ENCODE measurements around the gene SUSD4.

Gene SUSD4

GRCh38 chr1:223248001-223248769 lies 115.8 kb downstream of the SUSD4 start:
- Histone ChIP-seq H3K4me3 (ENCODE audit: low read length, poor library complexity, severe bottlenecking) (no peak overlapping the region), H3K9ac (ENCODE audit: low read depth, low read length, poor library complexity, severe bottlenecking) (no peak overlapping the region), H3K9me3 (ENCODE audit: insufficient read depth, low read depth, low read length) (no peaks in the 10 kb centered on the region), H3K4me2 (ENCODE audit: low read depth, low read length, poor library complexity, severe bottlenecking) (no peak overlapping the region), H3K36me3 (ENCODE audit: insufficient read depth, low read length) (no peaks in the 10 kb centered on the region), H3K4me1 (ENCODE audit: insufficient read depth, low read length, poor library complexity, severe bottlenecking) (no peaks in the 10 kb centered on the region), H3K9me2 (replicated peaks; ENCODE audit: low read depth, low read length) (no peaks in the 10 kb centered on the region), H3K27me3 (ENCODE audit: insufficient read depth, low read length, poor library complexity, severe bottlenecking) (no peaks in the 10 kb centered on the region), H4K20me1 (ENCODE audit: insufficient read depth, low read length, poor library complexity, severe bottlenecking) (no peaks in the 10 kb centered on the region), H3F3A (ENCODE audit: low read depth) (no peaks in the 10 kb centered on the region), H3K79me2 (ENCODE audit: insufficient read depth, low read length) (no peaks in the 10 kb centered on the region), H2AFZ (ENCODE audit: low read length) (no peak overlapping the region)
- TF ChIP-seq EZH2phosphoT487 (IDR thresholded peaks at IDR 0.05; ENCODE audit: borderline replicate concordance) (no peak), CTCF (conservative IDR thresholded peaks at IDR 0.05; ENCODE audit: low read length) (no peak)

DNA sequence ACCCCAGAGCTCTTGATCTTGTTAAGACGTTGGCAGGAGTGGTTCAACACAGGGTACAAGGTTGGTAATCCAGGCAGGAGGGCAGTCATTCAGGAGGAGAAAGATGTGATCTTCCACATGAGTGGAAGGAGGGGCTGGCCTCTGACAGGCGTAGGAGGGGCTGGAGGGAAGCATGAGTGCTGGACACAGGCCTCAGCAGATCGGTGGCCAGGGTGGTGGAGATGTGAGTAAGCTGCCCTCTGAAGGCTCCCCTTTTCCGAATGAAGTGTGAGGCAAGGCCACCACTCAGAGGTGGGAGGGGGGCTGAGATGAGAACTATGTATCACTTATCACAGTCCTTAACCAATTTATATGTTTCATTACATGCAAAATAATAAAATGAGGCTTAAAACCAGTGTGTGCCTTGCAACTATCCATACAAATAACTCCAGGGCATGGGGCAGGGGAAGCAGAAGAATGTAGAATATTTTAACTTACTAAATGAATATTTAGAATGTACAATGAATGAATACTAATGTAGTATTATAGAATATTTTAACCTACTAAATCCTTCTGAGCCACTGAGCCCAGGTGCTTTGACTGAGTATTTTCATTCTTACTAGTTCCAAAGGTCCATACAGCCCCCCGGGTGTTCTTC lies 117.4 kb downstream of the SUSD4 start:
- H3K4me1 ChIP-seq (ENCODE audit: insufficient read depth, low read length, poor library complexity, severe bottlenecking): no peaks in the 10 kb centered on the region

GRCh38 chr1:223245983-223246382 lies 118.0 kb downstream of the SUSD4 start:
- Histone ChIP-seq H3K9me3 (ENCODE audit: insufficient read depth, low read depth, low read length) (no peaks in the 10 kb centered on the region), H3K79me2 (ENCODE audit: insufficient read depth, low read length) (no peaks in the 10 kb centered on the region), H3K4me1 (ENCODE audit: insufficient read depth, low read length, poor library complexity, severe bottlenecking) (peaks cover 4% of the 10 kb centered on the region), H3K9ac (ENCODE audit: low read depth, low read length, poor library complexity, severe bottlenecking) (no peak overlapping the region), H3K27me3 (ENCODE audit: insufficient read depth, low read length, poor library complexity, severe bottlenecking) (no peaks in the 10 kb centered on the region), H2AFZ (ENCODE audit: low read length) (no peak overlapping the region), H3F3A (ENCODE audit: low read depth) (no peaks in the 10 kb centered on the region), H3K4me3 (ENCODE audit: low read length, poor library complexity, severe bottlenecking) (no peak overlapping the region), H3K36me3 (ENCODE audit: insufficient read depth, low read length) (no peaks in the 10 kb centered on the region), H3K9me2 (replicated peaks; ENCODE audit: low read depth, low read length) (no peaks in the 10 kb centered on the region), H4K20me1 (ENCODE audit: insufficient read depth, low read length, poor library complexity, severe bottlenecking) (no peaks in the 10 kb centered on the region), H3K4me2 (ENCODE audit: low read depth, low read length, poor library complexity, severe bottlenecking) (no peak overlapping the region)
- TF ChIP-seq CTCF (conservative IDR thresholded peaks at IDR 0.05; ENCODE audit: low read length) (no peak), EZH2phosphoT487 (IDR thresholded peaks at IDR 0.05; ENCODE audit: borderline replicate concordance) (no peak)

More for the DNA sequence above, 117.4 kb downstream of the SUSD4 start:
- TF ChIP-seq CTCF (conservative IDR thresholded peaks at IDR 0.05; ENCODE audit: low read length) (no peak), EZH2phosphoT487 (IDR thresholded peaks at IDR 0.05; ENCODE audit: borderline replicate concordance) (no peak)
- Histone ChIP-seq H3K4me2 (ENCODE audit: low read depth, low read length, poor library complexity, severe bottlenecking) (no peak overlapping the region), H2AFZ (ENCODE audit: low read length) (no peak overlapping the region), H3K27me3 (ENCODE audit: insufficient read depth, low read length, poor library complexity, severe bottlenecking) (no peaks in the 10 kb centered on the region), H3K9ac (ENCODE audit: low read depth, low read length, poor library complexity, severe bottlenecking) (no peak overlapping the region), H3K4me3 (ENCODE audit: low read length, poor library complexity, severe bottlenecking) (no peak overlapping the region), H3K9me2 (replicated peaks; ENCODE audit: low read depth, low read length) (no peaks in the 10 kb centered on the region), H4K20me1 (ENCODE audit: insufficient read depth, low read length, poor library complexity, severe bottlenecking) (no peaks in the 10 kb centered on the region), H3K9me3 (ENCODE audit: insufficient read depth, low read depth, low read length) (no peaks in the 10 kb centered on the region), H3F3A (ENCODE audit: low read depth) (no peaks in the 10 kb centered on the region), H3K36me3 (ENCODE audit: insufficient read depth, low read length) (no peaks in the 10 kb centered on the region), H3K79me2 (ENCODE audit: insufficient read depth, low read length) (no peaks in the 10 kb centered on the region)
